Measurements from ENCODE around the gene ADAMTSL4. TPM values are rescaled to one million over a fixed set of nuclear protein-coding genes. Genes with fewer than 3 reads are reported as not detected.

ADAMTSL4 gene
- total RNA-seq, 1 donor from 2014 or later: not detected

DNA sequence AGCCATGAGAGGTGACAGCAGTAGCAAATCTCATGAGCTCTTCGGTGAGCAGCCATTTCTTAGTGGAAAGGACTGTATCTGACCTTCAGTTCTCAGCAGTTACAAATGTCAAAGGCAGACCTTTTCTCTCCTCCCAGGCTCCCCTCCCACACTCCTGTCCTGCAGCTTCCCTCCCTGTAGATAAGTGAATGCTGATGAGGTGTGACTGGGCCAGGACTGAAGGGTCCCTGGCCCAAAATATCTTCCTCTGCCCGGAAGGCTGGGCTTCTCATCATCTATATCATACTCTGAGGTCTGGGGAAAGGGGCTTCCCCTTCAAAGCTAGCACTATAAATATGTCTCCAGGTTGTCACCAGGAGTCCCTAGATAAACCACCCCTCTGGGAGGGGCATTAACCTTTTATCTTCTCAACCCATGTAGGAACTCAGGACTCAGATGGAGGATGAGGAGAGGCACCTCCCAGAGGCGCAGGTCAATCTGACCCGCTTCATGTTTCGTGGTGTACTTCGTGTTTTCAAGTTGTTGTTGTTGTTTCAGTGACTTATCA is 3.6 kb upstream of the ADAMTSL4 start:
- H3K27me3 ChIP-seq: peaks cover 41% of the 10 kb centered on the region
- no peak overlapping the region for H3K4me3 ChIP-seq
- no peak for DNase-seq (ENCODE audit: low spot score)
- peaks cover 26% of the 10 kb centered on the region for H3F3A ChIP-seq (ENCODE audit: low read depth)
- H3K4me3 Mint-ChIP-seq: no peak overlapping the region
- H3K4me1 Mint-ChIP-seq: peaks cover 19% of the 10 kb centered on the region
- peaks cover 9% of the 10 kb centered on the region for H3K4me1 ChIP-seq
- H3K27me3 Mint-ChIP-seq (ENCODE audit: insufficient read depth, low read depth): peaks cover 19% of the 10 kb centered on the region
- TF ChIP-seq, protein P1, sequence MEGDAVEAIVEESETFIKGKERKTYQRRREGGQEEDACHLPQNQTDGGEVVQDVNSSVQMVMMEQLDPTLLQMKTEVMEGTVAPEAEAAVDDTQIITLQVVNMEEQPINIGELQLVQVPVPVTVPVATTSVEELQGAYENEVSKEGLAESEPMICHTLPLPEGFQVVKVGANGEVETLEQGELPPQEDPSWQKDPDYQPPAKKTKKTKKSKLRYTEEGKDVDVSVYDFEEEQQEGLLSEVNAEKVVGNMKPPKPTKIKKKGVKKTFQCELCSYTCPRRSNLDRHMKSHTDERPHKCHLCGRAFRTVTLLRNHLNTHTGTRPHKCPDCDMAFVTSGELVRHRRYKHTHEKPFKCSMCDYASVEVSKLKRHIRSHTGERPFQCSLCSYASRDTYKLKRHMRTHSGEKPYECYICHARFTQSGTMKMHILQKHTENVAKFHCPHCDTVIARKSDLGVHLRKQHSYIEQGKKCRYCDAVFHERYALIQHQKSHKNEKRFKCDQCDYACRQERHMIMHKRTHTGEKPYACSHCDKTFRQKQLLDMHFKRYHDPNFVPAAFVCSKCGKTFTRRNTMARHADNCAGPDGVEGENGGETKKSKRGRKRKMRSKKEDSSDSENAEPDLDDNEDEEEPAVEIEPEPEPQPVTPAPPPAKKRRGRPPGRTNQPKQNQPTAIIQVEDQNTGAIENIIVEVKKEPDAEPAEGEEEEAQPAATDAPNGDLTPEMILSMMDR (IDR thresholded peaks at IDR 0.05): no peak
- TF ChIP-seq EZH2phosphoT487 (IDR thresholded peaks at IDR 0.05) (no peak), EZH2 (IDR thresholded peaks at IDR 0.05) (no peak)
- no peak overlapping the region for H3K9ac ChIP-seq
- no peak overlapping the region for H2AFZ ChIP-seq (replicated peaks)
- peaks cover 14% of the 10 kb centered on the region for H4K20me1 ChIP-seq (ENCODE audit: low read depth)
- H3K27ac ChIP-seq: no peak overlapping the region
- no peak overlapping the region for H3K4me2 ChIP-seq
- H3K9me3 ChIP-seq (ENCODE audit: low read depth): no peaks in the 10 kb centered on the region
- H3K27ac Mint-ChIP-seq: no peak overlapping the region
- no peaks in the 10 kb centered on the region for H3K36me3 Mint-ChIP-seq
- H3K9me3 Mint-ChIP-seq: no peaks in the 10 kb centered on the region
- H3K36me3 ChIP-seq: no peaks in the 10 kb centered on the region
- H3K79me2 ChIP-seq (ENCODE audit: low read depth): no peaks in the 10 kb centered on the region

- Histone ChIP-seq H3K27ac (no peak overlapping the region), H3K9ac (no peak overlapping the region), H3K4me2 (no peak overlapping the region), H3F3A (ENCODE audit: low read depth) (peaks cover 33% of the 10 kb centered on the region), H4K20me1 (ENCODE audit: low read depth) (peaks cover 18% of the 10 kb centered on the region), H3K4me1 (peaks cover 9% of the 10 kb centered on the region), H3K27me3 (peaks cover 48% of the 10 kb centered on the region), H3K9me3 (ENCODE audit: low read depth) (no peaks in the 10 kb centered on the region), H3K79me2 (ENCODE audit: low read depth) (no peaks in the 10 kb centered on the region), H3K36me3 (no peaks in the 10 kb centered on the region), H2AFZ (replicated peaks) (no peak overlapping the region), H3K4me3 (no peak overlapping the region)
- no peaks in the 10 kb centered on the region for H3K36me3 Mint-ChIP-seq
- peaks cover 22% of the 10 kb centered on the region for H3K27me3 Mint-ChIP-seq (ENCODE audit: insufficient read depth, low read depth)
- H3K9me3 Mint-ChIP-seq: no peaks in the 10 kb centered on the region
- H3K4me3 Mint-ChIP-seq: no peak overlapping the region
- DNase-seq (ENCODE audit: low spot score): no peak
- TF ChIP-seq, protein P1 (IDR thresholded peaks at IDR 0.05): no peak
- TF ChIP-seq EZH2 (IDR thresholded peaks at IDR 0.05) (no peak), EZH2phosphoT487 (IDR thresholded peaks at IDR 0.05) (no peak)
- no peak overlapping the region for H3K27ac Mint-ChIP-seq
- H3K4me1 Mint-ChIP-seq: peaks cover 22% of the 10 kb centered on the region
These were observed 2.8 kb upstream of the ADAMTSL4 start for GRCh38 chr1:150546294-150546937.

- peaks cover 33% of the 10 kb centered on the region for H3F3A ChIP-seq (ENCODE audit: low read depth)
- peak overlapping the region; percentile 92 for H2AFZ ChIP-seq (replicated peaks)
- peak overlapping the region; percentile 65 for H3K4me3 ChIP-seq
- no peaks in the 10 kb centered on the region for H3K36me3 ChIP-seq
- TF ChIP-seq, protein P1 (IDR thresholded peaks at IDR 0.05): no peak
- TF ChIP-seq EZH2 (IDR thresholded peaks at IDR 0.05) (no peak), EZH2phosphoT487 (IDR thresholded peaks at IDR 0.05) (no peak)
- peaks cover 48% of the 10 kb centered on the region for H3K27me3 ChIP-seq
- H3K9me3 Mint-ChIP-seq: no peaks in the 10 kb centered on the region
- H3K36me3 Mint-ChIP-seq: no peaks in the 10 kb centered on the region
- no peaks in the 10 kb centered on the region for H3K9me3 ChIP-seq (ENCODE audit: low read depth)
- peaks cover 30% of the 10 kb centered on the region for H3K4me1 Mint-ChIP-seq
- no peak for DNase-seq (ENCODE audit: low spot score)
- no peak overlapping the region for H3K27ac ChIP-seq
- no peaks in the 10 kb centered on the region for H3K79me2 ChIP-seq (ENCODE audit: low read depth)
- peaks cover 22% of the 10 kb centered on the region for H3K27me3 Mint-ChIP-seq (ENCODE audit: insufficient read depth, low read depth)
- H3K4me2 ChIP-seq: peak overlapping the region; percentile 85
- peaks cover 18% of the 10 kb centered on the region for H3K4me1 ChIP-seq
- H3K4me3 Mint-ChIP-seq: peak overlapping the region; percentile 85
- H4K20me1 ChIP-seq (ENCODE audit: low read depth): peaks cover 18% of the 10 kb centered on the region
- H3K27ac Mint-ChIP-seq: no peak overlapping the region
- no peak overlapping the region for H3K9ac ChIP-seq
These were observed 930 bp upstream of the ADAMTSL4 start for GRCh38 chr1:150548324-150548631.

Measured in neural progenitor cell (in vitro differentiated cells).